ENCODE measurements around the gene ZNF462.

DNA sequence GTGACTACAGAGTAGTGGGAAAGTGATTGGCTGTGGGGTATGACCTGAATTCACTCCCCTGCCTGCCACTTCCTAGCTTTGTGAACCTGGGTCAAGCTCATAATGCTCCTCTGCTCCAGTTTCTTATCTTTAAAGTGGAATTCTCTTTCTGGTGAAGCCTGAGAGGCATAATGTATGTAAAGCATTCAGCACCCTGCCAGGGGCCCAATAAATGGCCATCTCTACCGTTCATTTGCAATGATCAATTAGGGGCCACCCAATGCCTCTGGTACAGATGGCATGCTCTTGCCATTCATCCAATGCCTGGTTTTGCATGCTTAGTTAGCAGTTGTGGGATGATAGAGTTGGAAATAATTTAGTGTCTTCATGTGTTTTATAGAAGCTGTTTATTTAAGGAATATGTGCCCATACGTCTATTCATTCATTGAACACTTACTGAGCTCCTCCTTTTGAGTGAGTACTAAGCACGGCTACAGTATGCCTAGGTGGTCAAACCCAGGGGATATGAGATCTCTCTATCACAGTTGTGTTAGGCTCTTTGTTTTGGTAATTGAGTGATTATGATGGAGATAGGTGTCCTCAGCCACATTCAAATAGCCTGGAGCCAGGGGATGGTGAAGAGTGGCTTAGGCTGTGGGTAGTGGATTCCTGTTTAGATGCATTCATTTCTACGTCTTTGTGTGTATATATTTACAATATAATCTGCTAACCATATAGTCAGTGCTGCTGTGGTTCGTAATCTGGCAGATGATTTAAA, 15.3 kb downstream of the ZNF462 start:
- TF ChIP-seq, protein P1, sequence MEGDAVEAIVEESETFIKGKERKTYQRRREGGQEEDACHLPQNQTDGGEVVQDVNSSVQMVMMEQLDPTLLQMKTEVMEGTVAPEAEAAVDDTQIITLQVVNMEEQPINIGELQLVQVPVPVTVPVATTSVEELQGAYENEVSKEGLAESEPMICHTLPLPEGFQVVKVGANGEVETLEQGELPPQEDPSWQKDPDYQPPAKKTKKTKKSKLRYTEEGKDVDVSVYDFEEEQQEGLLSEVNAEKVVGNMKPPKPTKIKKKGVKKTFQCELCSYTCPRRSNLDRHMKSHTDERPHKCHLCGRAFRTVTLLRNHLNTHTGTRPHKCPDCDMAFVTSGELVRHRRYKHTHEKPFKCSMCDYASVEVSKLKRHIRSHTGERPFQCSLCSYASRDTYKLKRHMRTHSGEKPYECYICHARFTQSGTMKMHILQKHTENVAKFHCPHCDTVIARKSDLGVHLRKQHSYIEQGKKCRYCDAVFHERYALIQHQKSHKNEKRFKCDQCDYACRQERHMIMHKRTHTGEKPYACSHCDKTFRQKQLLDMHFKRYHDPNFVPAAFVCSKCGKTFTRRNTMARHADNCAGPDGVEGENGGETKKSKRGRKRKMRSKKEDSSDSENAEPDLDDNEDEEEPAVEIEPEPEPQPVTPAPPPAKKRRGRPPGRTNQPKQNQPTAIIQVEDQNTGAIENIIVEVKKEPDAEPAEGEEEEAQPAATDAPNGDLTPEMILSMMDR (IDR thresholded peaks at IDR 0.05), result no peak
- TF ChIP-seq POLR2A (IDR thresholded peaks at IDR 0.05), result no peak
